Progenitor cell of endocrine pancreas (in vitro differentiated cells): ENCODE data around the gene HK3. TPM values are rescaled to one million over a fixed set of nuclear protein-coding genes. Genes with fewer than 3 reads are reported as not detected.

Experiments
- DNase-seq: peaks from one replicate; pipeline ENCODE4 v3.0.0; 2021; ENCODE audit warnings: low spot score; ENCODE audit not compliant: unreplicated experiment
- H3K27ac Mint-ChIP-seq: 2 replicates; pipeline ENCODE4 v1.8.0; 2021; ENCODE audit warnings: mild to moderate bottlenecking, moderate library complexity, mixed read lengths
- H3K27me3 Mint-ChIP-seq: 2 replicates; pipeline ENCODE4 v1.8.0; 2021; ENCODE audit warnings: mixed read lengths
- H3K36me3 Mint-ChIP-seq: 2 replicates; pipeline ENCODE4 v1.8.0; 2022; ENCODE audit warnings: mixed read lengths; ENCODE audit not compliant: insufficient read depth
- H3K4me1 Mint-ChIP-seq: 2 replicates; pipeline ENCODE4 v1.8.0; 2021; ENCODE audit warnings: low read depth, mixed read lengths
- H3K4me3 Mint-ChIP-seq: 2 replicates; pipeline ENCODE4 v1.8.0; 2021; ENCODE audit warnings: low read depth, mild to moderate bottlenecking, moderate library complexity, mixed read lengths
- H3K9me3 Mint-ChIP-seq: 2 replicates; pipeline ENCODE4 v1.8.0; 2021; ENCODE audit warnings: low read depth, mixed read lengths
- total RNA-seq: library from RNA; stranded (reverse); gene quantifications from 2 replicates; pipeline ENCODE4 v1.2.1, GENCODE V29; 2021
- TF ChIP-seq, protein P1 (sequence below): fragments of 200-600 bp; sonication (generic); IDR thresholded peaks from one replicate; pipeline ENCODE4 v1.5.0; 2021; ENCODE audit warnings: antibody characterized with exemption, mild to moderate bottlenecking; ENCODE audit not compliant: unreplicated experiment

The HK3 gene
- total RNA-seq, 1 donor from 2014 or later = not detected

DNA sequence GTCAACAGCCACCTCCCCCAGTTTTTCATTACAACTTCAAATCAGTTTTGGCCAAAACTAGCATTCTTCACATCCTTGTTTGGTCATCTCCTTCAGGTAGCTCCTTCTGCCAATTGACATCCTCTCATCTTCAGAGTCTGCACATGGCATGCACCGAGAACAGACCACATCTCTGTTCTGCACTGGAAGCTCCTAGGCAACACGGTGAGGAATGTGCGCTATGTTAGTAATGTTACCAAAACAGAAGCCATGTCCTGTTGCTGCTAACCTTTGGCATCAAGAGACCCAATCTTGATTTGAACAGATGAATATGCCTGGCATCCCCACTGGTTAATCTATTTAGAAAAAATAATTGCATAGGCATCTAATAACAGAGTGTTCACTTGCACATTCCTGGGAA, 5.1 kb upstream of the HK3 start:
- Mint-ChIP-seq H3K27ac (no peak overlapping the region), H3K36me3 (peaks cover 38% of the 10 kb centered on the region), H3K4me1 (peaks cover 20% of the 10 kb centered on the region), H3K27me3 (peaks cover 12% of the 10 kb centered on the region), H3K4me3 (no peak overlapping the region), H3K9me3 (no peaks in the 10 kb centered on the region)
- no peak for DNase-seq
- TF ChIP-seq, protein P1, sequence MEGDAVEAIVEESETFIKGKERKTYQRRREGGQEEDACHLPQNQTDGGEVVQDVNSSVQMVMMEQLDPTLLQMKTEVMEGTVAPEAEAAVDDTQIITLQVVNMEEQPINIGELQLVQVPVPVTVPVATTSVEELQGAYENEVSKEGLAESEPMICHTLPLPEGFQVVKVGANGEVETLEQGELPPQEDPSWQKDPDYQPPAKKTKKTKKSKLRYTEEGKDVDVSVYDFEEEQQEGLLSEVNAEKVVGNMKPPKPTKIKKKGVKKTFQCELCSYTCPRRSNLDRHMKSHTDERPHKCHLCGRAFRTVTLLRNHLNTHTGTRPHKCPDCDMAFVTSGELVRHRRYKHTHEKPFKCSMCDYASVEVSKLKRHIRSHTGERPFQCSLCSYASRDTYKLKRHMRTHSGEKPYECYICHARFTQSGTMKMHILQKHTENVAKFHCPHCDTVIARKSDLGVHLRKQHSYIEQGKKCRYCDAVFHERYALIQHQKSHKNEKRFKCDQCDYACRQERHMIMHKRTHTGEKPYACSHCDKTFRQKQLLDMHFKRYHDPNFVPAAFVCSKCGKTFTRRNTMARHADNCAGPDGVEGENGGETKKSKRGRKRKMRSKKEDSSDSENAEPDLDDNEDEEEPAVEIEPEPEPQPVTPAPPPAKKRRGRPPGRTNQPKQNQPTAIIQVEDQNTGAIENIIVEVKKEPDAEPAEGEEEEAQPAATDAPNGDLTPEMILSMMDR = no peak

DNA sequence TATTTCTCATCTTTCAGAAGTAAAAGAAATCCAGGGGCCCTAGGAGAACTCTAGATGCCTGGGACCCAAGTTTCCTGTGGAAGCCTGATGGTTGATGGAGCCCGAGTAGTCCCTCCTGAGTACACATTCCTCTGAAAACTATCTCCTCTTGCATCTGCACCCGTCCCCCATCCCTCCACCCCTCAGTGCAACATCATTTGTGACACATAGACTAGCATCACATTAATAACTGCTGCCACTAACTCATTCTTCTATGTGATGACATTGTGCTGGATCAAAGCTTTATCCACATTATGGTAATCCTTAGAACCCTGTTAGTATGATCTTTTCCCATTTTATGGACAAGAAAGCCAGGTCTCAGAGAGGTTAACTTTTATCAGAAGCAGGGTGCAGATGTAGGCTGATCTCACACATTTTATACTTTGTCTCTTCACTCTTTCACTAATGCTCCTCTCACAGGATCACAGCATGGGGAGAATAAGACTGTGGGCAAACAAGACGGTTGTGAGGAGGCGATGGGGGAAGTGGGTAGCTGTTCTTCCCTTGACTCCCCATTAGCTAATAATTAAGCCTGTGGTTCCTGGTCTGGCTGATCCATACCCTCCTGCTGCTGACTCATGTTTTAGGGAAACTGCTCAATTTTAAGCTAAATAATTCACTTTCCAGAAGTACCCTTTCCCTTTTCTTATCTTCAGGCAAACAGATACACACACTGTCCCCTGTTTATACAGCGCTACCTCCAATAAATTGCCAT, 3.9 kb upstream of the HK3 start:
- H3K27ac Mint-ChIP-seq = peak overlapping the region; percentile 38
- no peak for DNase-seq
- peaks cover 19% of the 10 kb centered on the region for H3K27me3 Mint-ChIP-seq
- peak overlapping the region; percentile 20 for H3K4me3 Mint-ChIP-seq
- H3K4me1 Mint-ChIP-seq = peaks cover 20% of the 10 kb centered on the region
- TF ChIP-seq, protein P1 = no peak
- peaks cover 35% of the 10 kb centered on the region for H3K36me3 Mint-ChIP-seq
- H3K9me3 Mint-ChIP-seq = no peaks in the 10 kb centered on the region

- Mint-ChIP-seq H3K4me3 (no peak overlapping the region), H3K36me3 (peaks cover 32% of the 10 kb centered on the region), H3K4me1 (peaks cover 20% of the 10 kb centered on the region), H3K27ac (no peak overlapping the region), H3K9me3 (no peaks in the 10 kb centered on the region), H3K27me3 (peaks cover 27% of the 10 kb centered on the region)
- TF ChIP-seq, protein P1 = no peak
- DNase-seq = no peak
Observed at GRCh38 chr5:176902102-176902814, 3.1 kb upstream of the HK3 start.

GRCh38 chr5:176901260-176902101, 2.3 kb upstream of the HK3 start:
- Mint-ChIP-seq H3K36me3 (peaks cover 27% of the 10 kb centered on the region), H3K4me1 (peaks cover 20% of the 10 kb centered on the region), H3K4me3 (no peak overlapping the region), H3K27me3 (peaks cover 35% of the 10 kb centered on the region), H3K27ac (no peak overlapping the region), H3K9me3 (no peaks in the 10 kb centered on the region)
- DNase-seq = no peak
- TF ChIP-seq, protein P1 = no peak

- no peaks in the 10 kb centered on the region for H3K9me3 Mint-ChIP-seq
- H3K36me3 Mint-ChIP-seq = peaks cover 24% of the 10 kb centered on the region
- peaks cover 20% of the 10 kb centered on the region for H3K4me1 Mint-ChIP-seq
- peaks cover 40% of the 10 kb centered on the region for H3K27me3 Mint-ChIP-seq
- TF ChIP-seq, protein P1 = no peak
- DNase-seq = no peak
- no peak overlapping the region for H3K4me3 Mint-ChIP-seq
- no peak overlapping the region for H3K27ac Mint-ChIP-seq
Observed at GRCh38 chr5:176900780-176901204, 1.6 kb upstream of the HK3 start.
